ENCODE results near the gene ZNF45. TPM values are rescaled to one million over a fixed set of nuclear protein-coding genes. Genes with fewer than 3 reads are reported as not detected.

Gene ZNF45
- total RNA-seq, 1 experiment from 2014 or later = 15.2 TPM

DNA sequence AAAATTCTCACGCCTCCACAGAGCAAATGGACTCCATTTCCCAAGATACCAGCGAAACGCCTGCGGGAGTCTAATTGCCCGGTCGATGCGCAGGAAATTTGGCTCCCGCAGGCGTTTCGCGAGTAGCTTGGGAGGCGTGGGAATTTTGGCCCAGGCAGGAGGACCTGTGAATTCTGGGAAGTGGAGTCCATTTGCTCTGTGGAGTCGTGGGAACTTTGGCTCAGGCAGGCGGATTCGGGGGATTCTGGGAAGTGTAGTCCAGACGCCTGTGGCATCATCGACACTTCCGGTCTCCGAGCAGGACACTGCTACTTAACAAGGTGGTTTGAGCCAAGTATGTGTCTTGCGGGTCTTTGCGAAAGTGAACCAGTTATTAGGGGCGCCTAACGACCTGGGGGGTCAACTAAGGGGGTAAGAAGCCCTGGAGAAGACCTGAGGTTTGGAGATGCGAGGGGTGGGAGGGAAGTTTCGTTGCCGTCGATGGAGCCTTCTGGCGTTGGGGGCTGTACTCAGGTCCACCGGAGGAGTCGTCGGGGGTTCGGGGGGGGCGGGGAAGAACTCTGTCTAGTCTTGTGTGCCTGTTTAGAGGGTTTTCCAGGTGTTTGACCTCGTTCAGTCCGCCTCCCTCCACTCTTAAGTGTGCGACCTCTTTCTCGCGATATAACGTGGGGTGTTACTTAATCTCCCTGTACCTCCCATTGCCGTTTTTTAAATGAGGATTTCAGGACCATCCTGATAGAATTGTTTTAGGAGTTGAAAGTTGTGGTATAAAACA is 49.0 kb upstream of the ZNF45 start, which contains the start of gene ZNF155:
Gene ZNF155, plus strand, starts transcription at position 277 of the 775 bp plus-strand sequence. CDS start 4,356 bp downstream, outside the sequence.
- Histone ChIP-seq H3K4me1 (ENCODE audit: control insufficient read depth in 1 of 2, insufficient read depth in 2 of 2, low read length in 2 of 2) (no peaks in the 10 kb centered on the region), H3K9ac (ENCODE audit: low read length) (no peak within 1 kb of the TSS), H3K36me3 (ENCODE audit: control insufficient read depth in 1 of 2, insufficient read depth in 2 of 2, low read length in 2 of 2) (no peaks in the 10 kb centered on the region), H4K20me1 (ENCODE audit: insufficient read depth) (no peaks in the 10 kb centered on the region; the same call in 1 of the 2 replicates), H3K9me2 (ENCODE audit: insufficient read depth) (no peaks in the 10 kb centered on the region), H3K79me2 (ENCODE audit: insufficient read depth, low read length) (no peaks in the 10 kb centered on the region), H3K27ac (ENCODE audit: low read depth, low read length) (no peak within 1 kb of the TSS), H3K27me3 (ENCODE audit: insufficient read depth, low read length) (no peaks in the 10 kb centered on the region), H3K9me3 (ENCODE audit: control insufficient read depth in 1 of 2, insufficient read depth in 1 of 2, low read depth in 1 of 2, low read length in 2 of 2) (no peaks in the 10 kb centered on the region; a peak in 1 of 4 replicates), H3K4me3 (replicated peaks in 1 of 2; ENCODE audit: low read depth in 1 of 2, low read length in 2 of 2) (peak within 1 kb of the TSS; percentile 44), H3K4me2 (ENCODE audit: low read length) (peak within 1 kb of the TSS; percentile 57), H2AFZ (ENCODE audit: low read depth, low read length, poor library complexity, severe bottlenecking) (no peak within 1 kb of the TSS)
- ChIA-PET POLR2A (no interaction called here), RAD21 (ENCODE audit: low non-redundant PET in 1 of 2, low total read pairs in 2 of 2, uncharacterized antibody in 2 of 2, unreplicated experiment in 2 of 2) (no interaction called here), CTCF (no interaction called here)
- no TSS peak for BruUV-seq (replicated peaks)
- intact Hi-C loops (cut with micrococcal nuclease) = no loop called here
- DNase-seq (ENCODE audit: low read depth, low spot score) (peak; percentile 86), ATAC-seq (peak; percentile 98)
- TF ChIP-seq, protein P1, sequence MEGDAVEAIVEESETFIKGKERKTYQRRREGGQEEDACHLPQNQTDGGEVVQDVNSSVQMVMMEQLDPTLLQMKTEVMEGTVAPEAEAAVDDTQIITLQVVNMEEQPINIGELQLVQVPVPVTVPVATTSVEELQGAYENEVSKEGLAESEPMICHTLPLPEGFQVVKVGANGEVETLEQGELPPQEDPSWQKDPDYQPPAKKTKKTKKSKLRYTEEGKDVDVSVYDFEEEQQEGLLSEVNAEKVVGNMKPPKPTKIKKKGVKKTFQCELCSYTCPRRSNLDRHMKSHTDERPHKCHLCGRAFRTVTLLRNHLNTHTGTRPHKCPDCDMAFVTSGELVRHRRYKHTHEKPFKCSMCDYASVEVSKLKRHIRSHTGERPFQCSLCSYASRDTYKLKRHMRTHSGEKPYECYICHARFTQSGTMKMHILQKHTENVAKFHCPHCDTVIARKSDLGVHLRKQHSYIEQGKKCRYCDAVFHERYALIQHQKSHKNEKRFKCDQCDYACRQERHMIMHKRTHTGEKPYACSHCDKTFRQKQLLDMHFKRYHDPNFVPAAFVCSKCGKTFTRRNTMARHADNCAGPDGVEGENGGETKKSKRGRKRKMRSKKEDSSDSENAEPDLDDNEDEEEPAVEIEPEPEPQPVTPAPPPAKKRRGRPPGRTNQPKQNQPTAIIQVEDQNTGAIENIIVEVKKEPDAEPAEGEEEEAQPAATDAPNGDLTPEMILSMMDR (IDR thresholded peaks at IDR 0.05 in 2 of 3, conservative IDR thresholded peaks at IDR 0.05 in 1 of 3; ENCODE audit: borderline replicate concordance in 1 of 3, insufficient read depth in 1 of 3, low read depth in 2 of 3, low read length in 2 of 3) = no peak
- peak; percentile 64 for TF ChIP-seq ELF1 (IDR thresholded peaks at IDR 0.05; ENCODE audit: borderline replicate concordance, low read depth)
- TF ChIP-seq ZNF274 (IDR thresholded peaks at IDR 0.05; ENCODE audit: low read depth, low read length) = no peak

DNA sequence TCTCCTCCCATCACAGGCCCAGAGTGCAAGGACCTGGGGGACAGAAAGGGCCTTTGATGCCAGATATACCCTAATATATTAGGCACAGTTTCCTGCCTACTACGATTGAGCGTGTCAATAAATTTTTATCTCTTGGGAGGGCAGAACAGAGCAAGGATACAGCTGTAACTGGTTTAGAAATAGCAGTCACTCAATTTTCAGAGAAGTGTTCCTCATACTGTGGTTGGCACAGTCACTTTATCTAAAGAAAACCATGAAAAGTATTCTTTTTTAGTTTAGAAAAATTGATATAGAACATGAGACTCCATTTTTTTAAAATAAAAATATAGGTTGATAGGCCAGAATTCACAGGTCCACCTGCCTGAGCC is 48.4 kb upstream of the ZNF45 start:
- Histone ChIP-seq H3K9me2 (ENCODE audit: insufficient read depth) (no peaks in the 10 kb centered on the region), H3K4me3 (replicated peaks in 1 of 2; ENCODE audit: low read depth in 1 of 2, low read length in 2 of 2) (no peak overlapping the region), H3K4me1 (ENCODE audit: control insufficient read depth in 1 of 2, insufficient read depth in 2 of 2, low read length in 2 of 2) (no peaks in the 10 kb centered on the region), H3K9me3 (ENCODE audit: control insufficient read depth in 1 of 2, insufficient read depth in 1 of 2, low read depth in 1 of 2, low read length in 2 of 2) (no peaks in the 10 kb centered on the region; a peak in 1 of 4 replicates), H3K36me3 (ENCODE audit: control insufficient read depth in 1 of 2, insufficient read depth in 2 of 2, low read length in 2 of 2) (no peaks in the 10 kb centered on the region), H3K9ac (ENCODE audit: low read length) (no peak overlapping the region), H3K79me2 (ENCODE audit: insufficient read depth, low read length) (no peaks in the 10 kb centered on the region), H3K27ac (ENCODE audit: low read depth, low read length) (no peak overlapping the region), H3K4me2 (ENCODE audit: low read length) (peak overlapping the region; percentile 57), H4K20me1 (ENCODE audit: insufficient read depth) (no peaks in the 10 kb centered on the region; the same call in 1 of the 2 replicates), H3K27me3 (ENCODE audit: insufficient read depth, low read length) (no peaks in the 10 kb centered on the region), H2AFZ (ENCODE audit: low read depth, low read length, poor library complexity, severe bottlenecking) (no peak overlapping the region)
- ChIA-PET CTCF (no interaction called here), RAD21 (ENCODE audit: low non-redundant PET in 1 of 2, low total read pairs in 2 of 2, uncharacterized antibody in 2 of 2, unreplicated experiment in 2 of 2) (no interaction called here), POLR2A (no interaction called here)
- intact Hi-C loops (cut with micrococcal nuclease) = no loop called here
- no peak for DNase-seq (ENCODE audit: low read depth, low spot score)
- no TSS peak for BruUV-seq (replicated peaks)
- ATAC-seq = no peak
- TF ChIP-seq TCF7L2 (IDR thresholded peaks at IDR 0.05; ENCODE audit: borderline replicate concordance, extremely low read depth, insufficient read depth, insufficient read length) (no peak), CEBPB (IDR thresholded peaks at IDR 0.05; ENCODE audit: low read depth) (no peak), FOSL1 (IDR thresholded peaks at IDR 0.05; ENCODE audit: low read depth) (no peak), JUND (IDR thresholded peaks at IDR 0.05) (no peak), EZH2phosphoT487 (IDR thresholded peaks at IDR 0.05; ENCODE audit: borderline replicate concordance) (no peak), ELF1 (IDR thresholded peaks at IDR 0.05; ENCODE audit: borderline replicate concordance, low read depth) (no peak), EZH2 (IDR thresholded peaks at IDR 0.05) (no peak), SRF (IDR thresholded peaks at IDR 0.05; ENCODE audit: low read depth) (no peak), RAD21 (IDR thresholded peaks at IDR 0.05; ENCODE audit: low read depth) (no peak), POLR2A (IDR thresholded peaks at IDR 0.05; ENCODE audit: borderline replicate concordance, extremely low read depth, insufficient read depth, insufficient read length) (no peak), ZFX (IDR thresholded peaks at IDR 0.05) (no peak)
- TF ChIP-seq, protein P2, sequence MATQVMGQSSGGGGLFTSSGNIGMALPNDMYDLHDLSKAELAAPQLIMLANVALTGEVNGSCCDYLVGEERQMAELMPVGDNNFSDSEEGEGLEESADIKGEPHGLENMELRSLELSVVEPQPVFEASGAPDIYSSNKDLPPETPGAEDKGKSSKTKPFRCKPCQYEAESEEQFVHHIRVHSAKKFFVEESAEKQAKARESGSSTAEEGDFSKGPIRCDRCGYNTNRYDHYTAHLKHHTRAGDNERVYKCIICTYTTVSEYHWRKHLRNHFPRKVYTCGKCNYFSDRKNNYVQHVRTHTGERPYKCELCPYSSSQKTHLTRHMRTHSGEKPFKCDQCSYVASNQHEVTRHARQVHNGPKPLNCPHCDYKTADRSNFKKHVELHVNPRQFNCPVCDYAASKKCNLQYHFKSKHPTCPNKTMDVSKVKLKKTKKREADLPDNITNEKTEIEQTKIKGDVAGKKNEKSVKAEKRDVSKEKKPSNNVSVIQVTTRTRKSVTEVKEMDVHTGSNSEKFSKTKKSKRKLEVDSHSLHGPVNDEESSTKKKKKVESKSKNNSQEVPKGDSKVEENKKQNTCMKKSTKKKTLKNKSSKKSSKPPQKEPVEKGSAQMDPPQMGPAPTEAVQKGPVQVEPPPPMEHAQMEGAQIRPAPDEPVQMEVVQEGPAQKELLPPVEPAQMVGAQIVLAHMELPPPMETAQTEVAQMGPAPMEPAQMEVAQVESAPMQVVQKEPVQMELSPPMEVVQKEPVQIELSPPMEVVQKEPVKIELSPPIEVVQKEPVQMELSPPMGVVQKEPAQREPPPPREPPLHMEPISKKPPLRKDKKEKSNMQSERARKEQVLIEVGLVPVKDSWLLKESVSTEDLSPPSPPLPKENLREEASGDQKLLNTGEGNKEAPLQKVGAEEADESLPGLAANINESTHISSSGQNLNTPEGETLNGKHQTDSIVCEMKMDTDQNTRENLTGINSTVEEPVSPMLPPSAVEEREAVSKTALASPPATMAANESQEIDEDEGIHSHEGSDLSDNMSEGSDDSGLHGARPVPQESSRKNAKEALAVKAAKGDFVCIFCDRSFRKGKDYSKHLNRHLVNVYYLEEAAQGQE (IDR thresholded peaks at IDR 0.05; ENCODE audit: low read depth) = no peak
- TF ChIP-seq, protein P3, sequence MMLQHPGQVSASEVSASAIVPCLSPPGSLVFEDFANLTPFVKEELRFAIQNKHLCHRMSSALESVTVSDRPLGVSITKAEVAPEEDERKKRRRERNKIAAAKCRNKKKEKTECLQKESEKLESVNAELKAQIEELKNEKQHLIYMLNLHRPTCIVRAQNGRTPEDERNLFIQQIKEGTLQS (IDR thresholded peaks at IDR 0.05) = no peak

Measured in HCT116 (cell line).